ENCODE data around the gene ATP5PD. TPM values are rescaled to one million over a fixed set of nuclear protein-coding genes. Genes with fewer than 3 reads are reported as not detected.

Gene ATP5PD
- total and polyA plus RNA-seq, 2 of the 13 experiments (the other 11 are each of a cell fraction or from before 2014, with no cell fraction given): 158 to 428 TPM

GRCh38 chr17:75012096-75012345, 34.7 kb downstream of the ATP5PD start (continued):
- TF ChIP-seq, protein P1, sequence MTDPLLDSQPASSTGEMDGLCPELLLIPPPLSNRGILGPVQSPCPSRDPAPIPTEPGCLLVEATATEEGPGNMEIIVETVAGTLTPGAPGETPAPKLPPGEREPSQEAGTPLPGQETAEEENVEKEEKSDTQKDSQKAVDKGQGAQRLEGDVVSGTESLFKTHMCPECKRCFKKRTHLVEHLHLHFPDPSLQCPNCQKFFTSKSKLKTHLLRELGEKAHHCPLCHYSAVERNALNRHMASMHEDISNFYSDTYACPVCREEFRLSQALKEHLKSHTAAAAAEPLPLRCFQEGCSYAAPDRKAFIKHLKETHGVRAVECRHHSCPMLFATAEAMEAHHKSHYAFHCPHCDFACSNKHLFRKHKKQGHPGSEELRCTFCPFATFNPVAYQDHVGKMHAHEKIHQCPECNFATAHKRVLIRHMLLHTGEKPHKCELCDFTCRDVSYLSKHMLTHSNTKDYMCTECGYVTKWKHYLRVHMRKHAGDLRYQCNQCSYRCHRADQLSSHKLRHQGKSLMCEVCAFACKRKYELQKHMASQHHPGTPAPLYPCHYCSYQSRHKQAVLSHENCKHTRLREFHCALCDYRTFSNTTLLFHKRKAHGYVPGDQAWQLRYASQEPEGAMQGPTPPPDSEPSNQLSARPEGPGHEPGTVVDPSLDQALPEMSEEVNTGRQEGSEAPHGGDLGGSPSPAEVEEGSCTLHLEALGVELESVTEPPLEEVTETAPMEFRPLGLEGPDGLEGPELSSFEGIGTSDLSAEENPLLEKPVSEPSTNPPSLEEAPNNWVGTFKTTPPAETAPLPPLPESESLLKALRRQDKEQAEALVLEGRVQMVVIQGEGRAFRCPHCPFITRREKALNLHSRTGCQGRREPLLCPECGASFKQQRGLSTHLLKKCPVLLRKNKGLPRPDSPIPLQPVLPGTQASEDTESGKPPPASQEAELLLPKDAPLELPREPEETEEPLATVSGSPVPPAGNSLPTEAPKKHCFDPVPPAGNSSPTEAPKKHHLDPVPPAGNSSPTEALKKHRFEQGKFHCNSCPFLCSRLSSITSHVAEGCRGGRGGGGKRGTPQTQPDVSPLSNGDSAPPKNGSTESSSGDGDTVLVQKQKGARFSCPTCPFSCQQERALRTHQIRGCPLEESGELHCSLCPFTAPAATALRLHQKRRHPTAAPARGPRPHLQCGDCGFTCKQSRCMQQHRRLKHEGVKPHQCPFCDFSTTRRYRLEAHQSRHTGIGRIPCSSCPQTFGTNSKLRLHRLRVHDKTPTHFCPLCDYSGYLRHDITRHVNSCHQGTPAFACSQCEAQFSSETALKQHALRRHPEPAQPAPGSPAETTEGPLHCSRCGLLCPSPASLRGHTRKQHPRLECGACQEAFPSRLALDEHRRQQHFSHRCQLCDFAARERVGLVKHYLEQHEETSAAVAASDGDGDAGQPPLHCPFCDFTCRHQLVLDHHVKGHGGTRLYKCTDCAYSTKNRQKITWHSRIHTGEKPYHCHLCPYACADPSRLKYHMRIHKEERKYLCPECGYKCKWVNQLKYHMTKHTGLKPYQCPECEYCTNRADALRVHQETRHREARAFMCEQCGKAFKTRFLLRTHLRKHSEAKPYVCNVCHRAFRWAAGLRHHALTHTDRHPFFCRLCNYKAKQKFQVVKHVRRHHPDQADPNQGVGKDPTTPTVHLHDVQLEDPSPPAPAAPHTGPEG (CRISPR knock-in tag; IDR thresholded peaks at IDR 0.05): no peak
- TF ChIP-seq YY1 (IDR thresholded peaks at IDR 0.05; ENCODE audit: insufficient read depth, insufficient replicate concordance, low read depth, low read length) (no peak), PHF5A (CRISPR knock-in tag; IDR thresholded peaks at IDR 0.05; ENCODE audit: low read depth, unreplicated experiment) (no peak), SAP130 (CRISPR knock-in tag; IDR thresholded peaks at IDR 0.05; ENCODE audit: low read depth) (no peak), HCFC1 (IDR thresholded peaks at IDR 0.05; ENCODE audit: low read depth, low read length) (no peak), ZNF572 (CRISPR knock-in tag; IDR thresholded peaks at IDR 0.05) (peak; percentile 7; the same call in 1 of the 2 replicates), ZNF101 (CRISPR knock-in tag; IDR thresholded peaks at IDR 0.05; ENCODE audit: borderline replicate concordance, low read depth) (no peak), NRL (CRISPR knock-in tag; IDR thresholded peaks at IDR 0.05; ENCODE audit: borderline replicate concordance) (no peak), RAD21 (CRISPR knock-in tag; IDR thresholded peaks at IDR 0.05) (no peak), BRD4 (CRISPR knock-in tag; IDR thresholded peaks at IDR 0.05) (no peak), NPAS2 (CRISPR knock-in tag; IDR thresholded peaks at IDR 0.05; ENCODE audit: borderline replicate concordance) (peak; percentile 11; the same call in 1 of the 2 replicates)
- TF ChIP-seq, protein P2, sequence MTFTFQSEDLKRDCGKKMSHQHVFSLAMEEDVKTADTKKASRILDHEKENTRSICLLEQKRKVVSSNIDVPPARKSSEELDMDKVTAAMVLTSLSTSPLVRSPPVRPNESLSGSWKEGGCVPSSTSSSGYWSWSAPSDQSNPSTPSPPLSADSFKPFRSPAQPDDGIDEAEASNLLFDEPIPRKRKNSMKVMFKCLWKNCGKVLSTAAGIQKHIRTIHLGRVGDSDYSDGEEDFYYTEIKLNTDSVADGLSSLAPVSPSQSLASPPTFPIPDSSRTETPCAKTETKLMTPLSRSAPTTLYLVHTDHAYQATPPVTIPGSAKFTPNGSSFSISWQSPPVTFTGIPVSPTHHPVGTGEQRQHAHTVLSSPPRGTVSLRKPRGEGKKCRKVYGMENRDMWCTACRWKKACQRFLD (CRISPR knock-in tag; IDR thresholded peaks at IDR 0.05; ENCODE audit: borderline replicate concordance): no peak
- TF ChIP-seq, protein P3, sequence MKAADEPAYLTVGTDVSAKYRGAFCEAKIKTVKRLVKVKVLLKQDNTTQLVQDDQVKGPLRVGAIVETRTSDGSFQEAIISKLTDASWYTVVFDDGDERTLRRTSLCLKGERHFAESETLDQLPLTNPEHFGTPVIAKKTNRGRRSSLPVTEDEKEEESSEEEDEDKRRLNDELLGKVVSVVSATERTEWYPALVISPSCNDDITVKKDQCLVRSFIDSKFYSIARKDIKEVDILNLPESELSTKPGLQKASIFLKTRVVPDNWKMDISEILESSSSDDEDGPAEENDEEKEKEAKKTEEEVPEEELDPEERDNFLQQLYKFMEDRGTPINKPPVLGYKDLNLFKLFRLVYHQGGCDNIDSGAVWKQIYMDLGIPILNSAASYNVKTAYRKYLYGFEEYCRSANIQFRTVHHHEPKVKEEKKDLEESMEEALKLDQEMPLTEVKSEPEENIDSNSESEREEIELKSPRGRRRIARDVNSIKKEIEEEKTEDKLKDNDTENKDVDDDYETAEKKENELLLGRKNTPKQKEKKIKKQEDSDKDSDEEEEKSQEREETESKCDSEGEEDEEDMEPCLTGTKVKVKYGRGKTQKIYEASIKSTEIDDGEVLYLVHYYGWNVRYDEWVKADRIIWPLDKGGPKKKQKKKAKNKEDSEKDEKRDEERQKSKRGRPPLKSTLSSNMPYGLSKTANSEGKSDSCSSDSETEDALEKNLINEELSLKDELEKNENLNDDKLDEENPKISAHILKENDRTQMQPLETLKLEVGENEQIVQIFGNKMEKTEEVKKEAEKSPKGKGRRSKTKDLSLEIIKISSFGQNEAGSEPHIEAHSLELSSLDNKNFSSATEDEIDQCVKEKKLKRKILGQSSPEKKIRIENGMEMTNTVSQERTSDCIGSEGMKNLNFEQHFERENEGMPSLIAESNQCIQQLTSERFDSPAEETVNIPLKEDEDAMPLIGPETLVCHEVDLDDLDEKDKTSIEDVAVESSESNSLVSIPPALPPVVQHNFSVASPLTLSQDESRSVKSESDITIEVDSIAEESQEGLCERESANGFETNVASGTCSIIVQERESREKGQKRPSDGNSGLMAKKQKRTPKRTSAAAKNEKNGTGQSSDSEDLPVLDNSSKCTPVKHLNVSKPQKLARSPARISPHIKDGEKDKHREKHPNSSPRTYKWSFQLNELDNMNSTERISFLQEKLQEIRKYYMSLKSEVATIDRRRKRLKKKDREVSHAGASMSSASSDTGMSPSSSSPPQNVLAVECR (CRISPR knock-in tag; IDR thresholded peaks at IDR 0.05; ENCODE audit: borderline replicate concordance): no peak
- TF ChIP-seq, protein P4, sequence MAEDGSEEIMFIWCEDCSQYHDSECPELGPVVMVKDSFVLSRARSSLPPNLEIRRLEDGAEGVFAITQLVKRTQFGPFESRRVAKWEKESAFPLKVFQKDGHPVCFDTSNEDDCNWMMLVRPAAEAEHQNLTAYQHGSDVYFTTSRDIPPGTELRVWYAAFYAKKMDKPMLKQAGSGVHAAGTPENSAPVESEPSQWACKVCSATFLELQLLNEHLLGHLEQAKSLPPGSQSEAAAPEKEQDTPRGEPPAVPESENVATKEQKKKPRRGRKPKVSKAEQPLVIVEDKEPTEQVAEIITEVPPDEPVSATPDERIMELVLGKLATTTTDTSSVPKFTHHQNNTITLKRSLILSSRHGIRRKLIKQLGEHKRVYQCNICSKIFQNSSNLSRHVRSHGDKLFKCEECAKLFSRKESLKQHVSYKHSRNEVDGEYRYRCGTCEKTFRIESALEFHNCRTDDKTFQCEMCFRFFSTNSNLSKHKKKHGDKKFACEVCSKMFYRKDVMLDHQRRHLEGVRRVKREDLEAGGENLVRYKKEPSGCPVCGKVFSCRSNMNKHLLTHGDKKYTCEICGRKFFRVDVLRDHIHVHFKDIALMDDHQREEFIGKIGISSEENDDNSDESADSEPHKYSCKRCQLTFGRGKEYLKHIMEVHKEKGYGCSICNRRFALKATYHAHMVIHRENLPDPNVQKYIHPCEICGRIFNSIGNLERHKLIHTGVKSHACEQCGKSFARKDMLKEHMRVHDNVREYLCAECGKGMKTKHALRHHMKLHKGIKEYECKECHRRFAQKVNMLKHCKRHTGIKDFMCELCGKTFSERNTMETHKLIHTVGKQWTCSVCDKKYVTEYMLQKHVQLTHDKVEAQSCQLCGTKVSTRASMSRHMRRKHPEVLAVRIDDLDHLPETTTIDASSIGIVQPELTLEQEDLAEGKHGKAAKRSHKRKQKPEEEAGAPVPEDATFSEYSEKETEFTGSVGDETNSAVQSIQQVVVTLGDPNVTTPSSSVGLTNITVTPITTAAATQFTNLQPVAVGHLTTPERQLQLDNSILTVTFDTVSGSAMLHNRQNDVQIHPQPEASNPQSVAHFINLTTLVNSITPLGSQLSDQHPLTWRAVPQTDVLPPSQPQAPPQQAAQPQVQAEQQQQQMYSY (CRISPR knock-in tag; IDR thresholded peaks at IDR 0.05): 0 out of 2 replicates have a peak, but pooled peaks have one; percentile 13
